Ovary (tissue), 9 donors: Measurements from ENCODE around the gene FZD8. TPM values are rescaled to one million over a fixed set of nuclear protein-coding genes. Genes with fewer than 3 reads are reported as not detected.

ENCODE experiments used
- DNase-seq, 5 donors: peaks; one replicate each; pipeline ENCODE4 v3.0.0-alpha.2; 2019 to 2020
- H3K27ac ChIP-seq, 2 donors: fragments of 200-600 bp; one replicate each; pipeline versions ENCODE4 v1.5.1 to v1.8.0; 2019 to 2022
- H3K27me3 ChIP-seq: fragments of 200-600 bp; one replicate; pipeline ENCODE4 v1.8.0; 2022
- H3K36me3 ChIP-seq: fragments of 200-600 bp; sonication (generic); one replicate; pipeline ENCODE4 v1.5.1; 2019
- H3K4me1 ChIP-seq: one replicate; pipeline ENCODE4 v1.8.1; 2013; ENCODE audit warnings: mild to moderate bottlenecking, moderate library complexity; ENCODE audit not compliant: insufficient read depth
- H3K4me3 ChIP-seq: fragments of 200-600 bp; sonication (generic); one replicate; pipeline ENCODE4 v1.5.1; 2017
- H3K9me3 ChIP-seq, 2 donors: fragments of 200-600 bp in 1 of 2; sonication (generic) in 1 of 2; one replicate each; pipeline versions ENCODE4 v1.5.1 to v1.8.1; 2013 to 2019; ENCODE audit warnings: mild to moderate bottlenecking in 1 of 2, moderate library complexity in 1 of 2
- EP300 ChIP-seq: sonication (generic); formaldehyde crosslinking; IDR thresholded peaks from one replicate; pipeline ENCODE4 v1.6.1; 2017; ENCODE audit warnings: antibody characterized with exemption
- POLR2A ChIP-seq: fragments of 450-650 bp; IDR thresholded peaks from one replicate; pipeline ENCODE4 v1.6.1; 2017; ENCODE audit warnings: antibody characterized with exemption, mild to moderate bottlenecking, moderate library complexity
- WGBS, 3 donors: extraction: QIAGEN DNeasy Blood & Tissue Kit in 1 of 3; methylation state at CpG; one replicate each; pipeline versions ENCODE4 v1.1.5 to v1.1.7; 2013 to 2017; 5-methylcytosine and 5-hydroxymethylcytosine counted together
- intact Hi-C, 4 donors: fragments of 100-400 bp; cut with DNase I; formaldehyde crosslinking; loops; one replicate each; pipeline versions ENCODE4 v1.11.0 to v1.15.1; 2022 to 2023
- polyA plus RNA-seq, 2 donors: library from polyadenylated mRNA; stranded (reverse); fragments of 200-250 nt in 1 of 2; fragments of 350-450 nt in 1 of 2; fragmentation: Illumina TruSeq in 1 of 2; extraction: RNeasy Lipid Tissue Mini Kit (QIAGEN cat#74804) in 1 of 2; gene quantifications; one replicate each; pipeline ENCODE4 v1.2.3, GENCODE V29; 2013 to 2014
- total RNA-seq, 7 donors: library from RNA; depleted of rRNA in 2 of 7; stranded (reverse); fragments of >200 nt in 2 of 7; fragmentation: NEBNext Ultra II Directional in 3 of 7; extraction: Animal tissue kit (Norgen Biotek cat#: 25700) in 3 of 7; gene quantifications; one replicate each; pipeline versions ENCODE4 v1.1.0 to v1.2.4, GENCODE V29; 2016 to 2023
- TF ChIP-seq, protein P1 (sequence below), 3 donors: fragments of 450-650 bp in 2 of 3; fragments of 200-600 bp in 1 of 3; IDR thresholded peaks; one replicate each; pipeline versions ENCODE4 v1.5.1 to v1.8.0; 2016 to 2022; ENCODE audit warnings: antibody characterized with exemption in 3 of 3, mild to moderate bottlenecking in 1 of 3
- donor health status: DM: no; HTN: no; CAD: no; lungs with moderate emphysema.
- donor health status: DM: no; HTN: no; CAD: no.
- donor health status: Bipolar disorder and iron deficiency.
- donor health status: DM: yes; HTN: yes; CAD: no.
- donor health status: DM: no; HTN: no; CAD: no.
- donor health status: DM: yes; HTN: yes; CAD: no.

FZD8 gene
- total and polyA plus RNA-seq, 9 donors, result 1.4 to 14.9 (median 3.4) TPM

GRCh38 chr10:35659456-35659855 is 17.4 kb upstream of the FZD8 start:
- TF ChIP-seq POLR2A (no peak), EP300 (no peak)
- TF ChIP-seq, protein P1, sequence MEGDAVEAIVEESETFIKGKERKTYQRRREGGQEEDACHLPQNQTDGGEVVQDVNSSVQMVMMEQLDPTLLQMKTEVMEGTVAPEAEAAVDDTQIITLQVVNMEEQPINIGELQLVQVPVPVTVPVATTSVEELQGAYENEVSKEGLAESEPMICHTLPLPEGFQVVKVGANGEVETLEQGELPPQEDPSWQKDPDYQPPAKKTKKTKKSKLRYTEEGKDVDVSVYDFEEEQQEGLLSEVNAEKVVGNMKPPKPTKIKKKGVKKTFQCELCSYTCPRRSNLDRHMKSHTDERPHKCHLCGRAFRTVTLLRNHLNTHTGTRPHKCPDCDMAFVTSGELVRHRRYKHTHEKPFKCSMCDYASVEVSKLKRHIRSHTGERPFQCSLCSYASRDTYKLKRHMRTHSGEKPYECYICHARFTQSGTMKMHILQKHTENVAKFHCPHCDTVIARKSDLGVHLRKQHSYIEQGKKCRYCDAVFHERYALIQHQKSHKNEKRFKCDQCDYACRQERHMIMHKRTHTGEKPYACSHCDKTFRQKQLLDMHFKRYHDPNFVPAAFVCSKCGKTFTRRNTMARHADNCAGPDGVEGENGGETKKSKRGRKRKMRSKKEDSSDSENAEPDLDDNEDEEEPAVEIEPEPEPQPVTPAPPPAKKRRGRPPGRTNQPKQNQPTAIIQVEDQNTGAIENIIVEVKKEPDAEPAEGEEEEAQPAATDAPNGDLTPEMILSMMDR (IDR thresholded peaks at IDR 0.05), result no peak
- Histone ChIP-seq H3K9me3 (no peaks in the 10 kb centered on the region), H3K27ac (no peak overlapping the region), H3K27me3 (no peaks in the 10 kb centered on the region), H3K4me1 (no peaks in the 10 kb centered on the region), H3K4me3 (no peak overlapping the region), H3K36me3 (no peaks in the 10 kb centered on the region)
- 94 to 97% (median 95%) methylated on average over 1 of the region's 1 CpG for WGBS, 3 donors
- intact Hi-C loops, result no loop called here
- DNase-seq, result no peak

DNA sequence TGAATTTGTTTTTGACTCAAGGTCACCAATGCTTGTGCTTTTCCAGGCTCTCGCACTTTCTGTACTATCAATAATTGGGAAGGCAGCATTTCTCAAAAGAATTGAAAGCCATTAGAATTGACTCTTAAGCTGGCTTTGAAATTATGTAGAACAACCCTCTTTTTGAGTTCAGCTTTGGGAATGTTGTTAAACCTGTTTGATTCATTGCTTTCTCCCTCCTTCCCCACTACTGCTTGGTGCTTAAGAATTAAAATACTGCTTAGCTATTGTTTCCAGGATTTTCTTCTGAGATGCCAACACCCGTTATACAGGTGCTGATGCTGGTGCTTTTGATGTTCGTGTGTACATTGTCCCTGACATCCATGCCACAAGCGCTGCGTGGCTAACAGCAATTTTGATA is 15.5 kb upstream of the FZD8 start:
- H3K4me1 ChIP-seq, result no peaks in the 10 kb centered on the region
- H3K4me3 ChIP-seq, result no peak overlapping the region
- H3K9me3 ChIP-seq, result no peaks in the 10 kb centered on the region
- TF ChIP-seq, protein P1 (IDR thresholded peaks at IDR 0.05), result no peak
- TF ChIP-seq POLR2A, result no peak
- no peak for TF ChIP-seq EP300
- 79 to 87% (median 82%) methylated on average over 5 of the region's 5 CpGs for WGBS, 3 donors
- no peak overlapping the region for H3K27ac ChIP-seq
- DNase-seq, result no peak
- no peaks in the 10 kb centered on the region for H3K36me3 ChIP-seq
- intact Hi-C loops, result no loop called here
- H3K27me3 ChIP-seq, result no peaks in the 10 kb centered on the region

- Histone ChIP-seq H3K27ac (no peak overlapping the region), H3K9me3 (no peaks in the 10 kb centered on the region), H3K4me1 (no peaks in the 10 kb centered on the region), H3K4me3 (no peak overlapping the region), H3K36me3 (no peaks in the 10 kb centered on the region), H3K27me3 (no peaks in the 10 kb centered on the region)
- no peak for DNase-seq
- TF ChIP-seq EP300 (no peak), POLR2A (no peak)
- TF ChIP-seq, protein P1 (IDR thresholded peaks at IDR 0.05), result no peak
- intact Hi-C loops, result no loop called here
- WGBS, 3 donors, result 74 to 84% (median 78%) methylated on average over 2 of the region's 2 CpGs
These were observed 10.7 kb upstream of the FZD8 start for GRCh38 chr10:35652824-35653223.

- H3K4me1 ChIP-seq, result no peaks in the 10 kb centered on the region
- H3K27ac ChIP-seq, result no peak overlapping the region
- H3K4me3 ChIP-seq, result no peak overlapping the region
- H3K36me3 ChIP-seq, result no peaks in the 10 kb centered on the region
- TF ChIP-seq, protein P1 (IDR thresholded peaks at IDR 0.05), result no peak
- TF ChIP-seq EP300 (no peak), POLR2A (no peak)
- no peaks in the 10 kb centered on the region for H3K27me3 ChIP-seq
- no peaks in the 10 kb centered on the region for H3K9me3 ChIP-seq
- 77 to 83% (median 81%) methylated on average over 3 of the region's 3 CpGs for WGBS, 3 donors
- intact Hi-C loops, result no loop called here
- no peak for DNase-seq
These were observed 8.8 kb upstream of the FZD8 start for GRCh38 chr10:35650894-35651293.
